Inflammatory macrophage treated with lipopolysaccharide for 1 hour (primary cell): ENCODE results near the gene RSRC2.
A peak's percentile ranks its signal among the peaks of the same experiment; 100 is the strongest.
"Not testable (repeated sequence)": the region's sequence is repeated elsewhere in the genome, so short reads cannot be mapped to it uniquely, and the experiment has no call there.

ENCODE experiments used
- DNase-seq, 2 donors: peaks; one replicate each; pipeline ENCODE4 v3.0.0-alpha.2; 2020 to 2022

Gene RSRC2

DNA sequence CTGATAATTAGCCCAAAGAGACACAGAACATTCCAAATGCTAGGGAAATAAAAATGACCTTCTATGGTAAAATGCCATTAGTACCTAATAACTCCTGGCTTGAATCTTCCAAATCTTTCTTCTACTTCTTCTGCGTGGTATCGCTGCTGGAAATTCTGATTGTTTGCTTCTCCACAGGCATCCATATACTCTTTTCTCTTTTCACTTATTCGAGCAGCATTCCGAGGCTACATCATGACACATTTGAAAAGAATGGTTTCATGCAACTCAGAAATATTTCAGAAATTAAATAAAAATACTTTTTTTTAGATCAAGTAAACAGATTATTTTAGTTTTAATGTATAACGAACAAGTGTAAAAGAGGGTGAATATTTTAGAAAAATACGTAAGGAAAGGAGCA is 44.9 kb downstream of the RSRC2 start:
- DNase-seq = no peak

DNA sequence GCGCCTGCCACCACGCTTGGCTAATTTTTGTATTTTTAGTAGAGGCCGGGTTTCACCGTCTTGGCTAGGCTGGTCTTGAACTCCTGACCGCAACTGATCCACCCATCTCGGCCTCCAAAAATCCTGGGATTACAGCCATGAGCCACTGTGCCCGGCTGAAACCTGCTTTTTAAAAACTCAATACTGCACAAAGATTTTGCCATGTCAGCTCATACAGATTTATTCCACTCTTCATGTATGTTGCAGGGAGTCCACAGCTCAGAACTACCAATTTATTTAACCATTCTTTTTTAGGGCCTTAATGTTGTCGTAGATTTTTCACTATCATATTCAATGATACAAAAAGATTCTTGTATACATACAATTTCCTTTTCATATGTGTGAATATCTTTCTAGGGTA is 46.0 kb downstream of the RSRC2 start:
- DNase-seq = no peak

DNA sequence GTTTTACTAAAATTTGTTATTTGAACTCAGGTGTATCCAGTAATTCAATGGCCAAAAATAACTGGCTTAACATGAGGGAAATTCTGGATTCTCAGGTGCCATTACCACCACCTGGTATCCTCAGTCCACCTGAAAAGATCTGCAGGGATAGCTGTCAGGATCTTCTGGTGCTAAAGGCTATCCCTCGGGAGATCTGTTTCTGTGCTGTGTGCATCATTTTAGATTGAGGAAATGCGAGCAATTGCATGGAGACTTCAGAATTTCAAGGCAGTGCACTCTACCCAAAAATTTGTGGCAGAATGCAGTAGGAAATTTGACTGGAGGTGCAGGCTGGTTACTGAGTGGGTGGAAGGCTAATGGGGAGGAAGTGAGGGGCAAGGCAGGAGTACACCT is 52.4 kb downstream of the RSRC2 start:
- DNase-seq = no peak

DNA sequence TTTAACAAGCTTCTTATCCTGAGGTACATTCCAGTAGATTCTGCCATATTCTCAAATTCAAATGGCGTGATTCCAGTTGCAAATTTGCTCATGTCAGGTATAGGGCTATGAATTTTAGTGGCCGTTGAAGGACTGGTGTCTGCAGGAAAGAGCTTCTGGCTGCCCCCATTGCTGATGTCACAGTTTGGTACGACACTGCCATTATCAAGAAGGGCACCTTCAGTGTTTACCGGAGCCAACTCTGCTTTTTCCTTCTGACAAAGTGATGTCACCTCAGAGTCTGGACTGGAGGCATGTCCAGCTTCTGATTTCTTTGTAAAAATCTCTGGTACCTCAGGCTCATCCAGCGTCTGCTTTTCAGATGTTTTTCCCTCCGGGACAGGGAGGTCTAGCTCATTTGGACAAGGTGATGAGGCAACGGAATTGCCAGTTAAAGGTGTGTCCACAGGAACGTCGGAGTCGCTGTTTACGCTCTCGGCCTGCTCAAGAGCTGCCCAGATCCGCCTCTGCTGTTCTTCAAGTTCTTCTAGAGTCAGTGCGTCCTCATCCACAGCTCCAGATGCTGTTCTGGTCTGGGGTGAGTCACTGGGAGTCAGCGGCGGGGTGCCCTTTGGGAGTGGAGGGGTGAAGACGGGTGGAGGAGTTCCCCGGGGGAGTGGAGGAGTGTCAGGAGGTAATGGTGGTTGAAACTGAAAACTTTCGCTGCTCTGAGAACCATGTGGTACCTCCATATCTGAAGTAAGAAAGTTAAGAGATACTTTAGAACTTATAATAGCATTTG is 53.0 kb downstream of the RSRC2 start:
- no peak for DNase-seq

DNA sequence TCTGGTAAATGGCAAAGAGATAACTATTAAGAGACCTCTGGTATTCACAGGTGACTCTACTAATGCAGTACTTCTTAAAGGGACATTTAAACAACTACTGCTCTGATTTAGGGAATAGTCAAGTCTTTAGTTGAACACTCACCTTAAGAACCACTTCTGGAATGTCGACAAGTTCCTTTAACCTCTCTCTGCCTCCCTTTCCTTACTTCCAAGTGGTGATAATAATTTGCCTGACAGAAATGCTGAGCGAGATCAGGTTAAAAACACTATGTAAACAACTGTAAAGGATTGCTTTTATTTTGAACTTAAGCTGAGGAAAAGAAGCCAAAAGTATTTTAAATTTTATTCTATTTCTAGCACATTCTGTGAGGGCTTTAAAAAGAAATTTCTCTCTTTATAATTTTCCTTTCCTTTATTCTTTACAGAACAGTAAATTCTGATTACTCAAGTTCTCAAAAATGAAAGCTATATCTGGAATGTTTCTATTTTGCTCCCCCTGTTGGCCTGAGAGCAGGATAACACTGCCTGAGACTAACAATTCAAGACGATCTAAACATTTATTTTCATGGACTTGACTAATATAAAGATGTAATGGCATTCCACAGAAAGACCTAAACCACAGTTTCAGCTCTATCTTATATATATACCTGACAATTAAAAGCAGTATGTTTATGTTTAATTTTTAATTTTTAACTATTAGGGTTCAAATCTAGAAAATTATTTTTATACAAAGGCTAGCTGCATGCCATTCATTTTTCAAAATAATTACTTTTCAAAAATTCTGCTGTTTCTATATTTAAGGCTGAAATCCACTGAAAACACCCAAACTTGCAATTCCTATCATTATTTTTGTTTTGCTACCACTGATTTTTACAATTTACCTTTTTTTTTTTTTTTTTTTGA is 55.2 kb downstream of the RSRC2 start:
- peak; percentile 67 to 87 for DNase-seq

DNA sequence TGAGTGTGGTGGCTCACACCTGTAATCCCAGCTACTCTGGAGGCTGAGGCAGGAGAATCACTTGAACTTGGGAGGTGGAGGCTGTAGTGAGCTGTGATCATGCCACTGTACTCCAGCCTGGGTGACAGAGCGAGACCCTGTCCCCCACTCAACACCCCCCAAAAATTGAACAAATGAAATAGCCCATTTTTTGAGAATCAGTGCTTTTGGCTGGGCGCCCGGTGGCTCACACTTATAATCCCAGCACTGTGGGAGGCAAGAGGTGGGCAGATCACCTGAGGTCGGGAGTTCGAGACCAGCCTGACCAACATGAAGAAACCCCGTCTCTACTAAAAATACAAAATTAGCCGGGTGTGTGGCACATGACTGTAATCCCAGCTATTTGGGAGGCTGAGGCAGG is 56.2 kb downstream of the RSRC2 start:
- DNase-seq = not testable (repeated sequence)

DNA sequence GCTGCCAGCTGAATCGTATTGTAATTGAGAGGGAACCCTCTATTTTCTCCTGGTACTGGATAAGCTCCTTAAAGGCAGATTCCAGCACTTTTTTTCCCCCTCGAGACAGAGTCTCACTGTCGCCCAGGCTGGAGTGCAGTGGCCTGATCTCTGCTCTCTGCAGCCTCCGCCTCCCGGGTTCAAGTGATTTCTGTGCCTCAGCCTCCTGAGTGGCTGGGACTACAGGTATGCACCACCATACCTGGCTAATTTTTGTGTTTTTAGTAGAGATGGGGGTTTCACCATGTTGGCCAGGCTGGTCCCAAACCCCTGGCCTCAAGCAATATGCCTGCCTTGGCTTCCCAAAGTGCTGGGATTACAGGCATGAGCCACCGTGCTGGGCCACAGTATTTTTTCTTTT is 56.9 kb downstream of the RSRC2 start:
- not testable (repeated sequence) for DNase-seq

DNA sequence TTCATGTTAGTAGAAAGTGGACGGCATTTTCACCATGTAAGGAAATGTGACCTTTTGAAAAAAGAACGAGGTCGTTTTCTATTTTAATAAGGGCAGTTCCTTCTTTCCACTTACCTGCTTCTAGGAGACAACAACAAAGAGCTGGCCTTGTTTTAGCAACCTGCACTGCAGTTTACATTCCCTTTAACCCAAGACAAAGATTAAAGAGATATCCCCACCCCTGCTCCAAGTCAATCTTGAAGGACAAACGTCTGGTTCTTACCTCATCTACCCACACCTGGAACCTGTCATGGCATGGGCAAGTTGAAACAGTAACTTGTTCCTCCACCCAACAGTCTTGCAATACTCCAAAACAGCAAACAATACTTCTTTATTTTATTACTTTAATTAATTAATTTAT is 58.8 kb downstream of the RSRC2 start:
- DNase-seq = no peak

DNA sequence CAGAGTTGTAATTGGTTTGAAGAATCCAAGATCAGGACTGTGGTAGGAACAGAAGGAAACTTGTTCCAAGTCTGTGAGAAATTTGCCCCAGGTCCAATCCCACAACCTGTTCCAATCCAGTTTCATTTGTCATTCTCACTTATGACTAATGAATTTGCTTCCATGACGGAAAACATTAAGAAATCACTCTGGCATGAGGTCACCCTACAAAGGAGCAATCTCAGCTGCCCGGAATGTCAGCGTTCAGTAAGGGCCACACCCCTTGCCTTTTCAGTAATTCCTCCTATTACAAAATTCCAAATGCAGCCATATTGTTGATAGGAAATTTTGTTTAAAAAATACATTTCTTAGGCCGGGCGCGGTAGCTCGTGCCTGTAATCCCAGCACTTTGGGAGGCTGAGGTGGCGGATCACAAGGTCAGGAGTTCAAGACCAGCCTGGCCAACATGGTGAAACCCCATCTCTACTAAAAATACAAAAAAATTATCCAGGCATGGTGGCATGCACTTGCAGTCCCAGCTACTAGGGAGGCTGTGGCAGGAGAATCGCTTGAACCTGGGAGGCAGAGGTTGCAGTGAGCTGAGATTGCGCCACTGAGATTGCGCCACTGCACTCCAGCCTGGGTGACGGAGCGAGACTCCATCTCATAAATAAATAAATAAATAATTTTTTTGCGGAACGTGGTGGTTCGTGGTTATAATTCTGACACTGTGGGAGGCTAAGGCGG is 62.3 kb downstream of the RSRC2 start:
- DNase-seq = peak; percentile 89 to 91

DNA sequence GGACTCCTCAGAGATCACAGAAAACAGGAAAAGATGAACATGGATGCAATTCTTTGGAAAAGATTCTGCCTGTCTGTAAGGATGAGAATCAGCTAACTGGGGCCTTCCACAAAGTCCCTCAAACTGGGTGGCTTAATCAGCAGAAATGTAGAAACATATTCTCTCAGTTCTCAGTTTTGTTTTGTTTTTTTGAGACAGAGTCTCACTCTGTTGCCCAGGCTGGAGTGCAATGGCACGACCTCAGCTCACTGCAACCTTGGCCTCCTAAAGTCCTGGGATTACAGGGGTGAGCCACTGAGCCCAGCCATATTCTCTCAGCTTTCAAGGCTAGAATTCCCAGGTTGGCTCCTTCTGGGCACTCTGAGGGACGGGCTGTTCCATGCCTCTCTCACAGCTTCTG is 66.1 kb downstream of the RSRC2 start:
- DNase-seq = no peak

DNA sequence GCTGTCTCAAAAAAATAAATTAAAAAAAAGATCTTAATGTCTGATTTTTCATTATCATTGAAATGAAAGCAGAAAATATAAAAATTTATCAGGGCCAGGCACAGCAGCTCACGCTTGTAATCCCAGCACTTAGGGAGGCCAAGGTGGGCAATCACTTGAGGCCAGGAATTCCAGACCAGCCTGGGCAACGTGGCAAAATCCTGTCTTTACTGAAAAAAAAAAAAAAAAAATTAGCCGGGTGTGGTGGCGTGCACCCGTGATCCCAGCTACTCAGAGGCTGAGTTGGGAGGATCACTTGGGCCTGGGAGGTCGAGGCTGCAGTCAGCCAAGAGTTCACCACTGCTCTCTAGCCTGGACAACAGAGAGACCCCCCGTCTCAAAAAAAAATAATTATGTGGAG is 66.7 kb downstream of the RSRC2 start:
- no peak for DNase-seq

DNA sequence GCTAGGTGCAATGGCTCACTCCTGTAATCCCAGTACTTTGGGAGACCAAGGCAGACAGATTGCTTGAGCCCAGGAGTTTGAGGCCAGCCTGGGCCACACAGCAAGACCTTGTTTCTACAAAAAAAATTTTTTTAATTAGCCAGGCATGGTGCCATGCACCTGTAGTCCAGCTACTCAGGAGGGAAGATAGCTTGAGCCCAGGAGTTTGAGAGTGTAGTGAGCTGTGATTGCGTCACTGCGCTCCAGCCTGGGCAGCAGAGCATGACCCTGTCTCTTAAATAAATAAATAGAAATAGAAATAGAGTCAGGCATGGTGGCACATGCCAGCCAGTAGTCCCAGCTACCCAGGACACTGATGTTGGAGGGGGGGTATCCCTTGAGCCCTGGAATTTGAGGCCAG is 67.5 kb downstream of the RSRC2 start:
- no peak for DNase-seq

DNA sequence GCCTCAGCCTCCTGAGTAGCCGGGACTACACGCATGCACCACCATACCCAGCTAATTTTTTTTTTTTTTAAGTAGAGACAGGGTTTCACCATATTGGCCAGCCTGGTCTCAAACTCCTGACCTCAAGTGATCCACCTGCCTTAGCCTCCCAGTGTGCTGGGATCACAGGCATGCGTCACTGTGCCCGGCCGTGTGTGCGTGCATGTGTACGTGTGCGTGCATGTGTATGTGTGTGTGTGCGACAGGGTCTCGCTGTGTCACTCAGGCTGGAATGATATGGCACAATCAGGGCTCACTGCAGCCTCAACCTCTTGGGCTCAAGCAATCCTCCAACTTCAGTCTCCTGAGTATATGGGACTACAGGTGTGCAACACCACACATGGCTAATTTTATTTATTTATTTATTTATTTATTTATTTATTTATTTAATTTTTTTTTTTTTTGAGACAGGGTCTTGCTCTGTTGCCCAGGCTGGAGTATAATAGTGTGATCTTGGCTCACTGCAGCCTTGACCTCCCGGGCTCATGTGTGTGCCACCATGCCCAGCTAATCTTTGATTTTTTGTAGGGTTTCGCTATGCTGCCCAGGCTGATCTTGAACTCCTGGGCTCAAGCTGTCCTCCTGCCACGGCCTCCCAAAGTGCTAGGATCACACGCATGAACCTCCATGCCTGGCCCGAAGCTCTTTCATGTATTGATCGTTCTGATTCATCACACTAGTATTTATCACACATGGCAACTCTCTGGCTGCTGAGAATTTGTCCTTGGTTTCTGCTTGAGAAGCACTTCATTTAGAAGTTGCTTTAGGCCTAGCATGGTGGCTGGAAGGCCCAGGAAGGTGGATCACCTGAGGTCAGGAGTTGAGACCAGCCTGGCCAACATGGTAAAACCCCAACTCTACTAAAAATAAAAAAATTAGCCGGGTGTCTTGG is 68.4 kb downstream of the RSRC2 start:
- DNase-seq = no peak

DNA sequence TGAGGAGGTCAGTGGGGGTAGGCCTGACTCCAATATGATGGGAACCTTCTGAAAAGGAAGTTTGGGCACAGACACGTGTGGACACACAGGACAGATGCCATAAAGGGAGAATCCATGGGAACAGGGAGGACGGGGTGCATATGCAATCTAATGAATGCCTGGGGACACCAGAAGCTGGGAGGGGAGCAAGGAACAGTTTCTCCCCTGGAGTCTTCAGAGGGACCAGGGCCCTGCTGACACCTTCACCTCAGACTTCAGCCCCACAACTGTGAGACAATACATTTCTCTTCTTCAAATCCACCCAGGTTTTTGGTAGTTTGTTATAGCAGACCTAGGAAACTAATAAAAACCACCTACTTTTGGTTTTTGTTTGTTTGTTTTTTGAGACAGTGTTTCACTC is 69.1 kb downstream of the RSRC2 start:
- no peak for DNase-seq

DNA sequence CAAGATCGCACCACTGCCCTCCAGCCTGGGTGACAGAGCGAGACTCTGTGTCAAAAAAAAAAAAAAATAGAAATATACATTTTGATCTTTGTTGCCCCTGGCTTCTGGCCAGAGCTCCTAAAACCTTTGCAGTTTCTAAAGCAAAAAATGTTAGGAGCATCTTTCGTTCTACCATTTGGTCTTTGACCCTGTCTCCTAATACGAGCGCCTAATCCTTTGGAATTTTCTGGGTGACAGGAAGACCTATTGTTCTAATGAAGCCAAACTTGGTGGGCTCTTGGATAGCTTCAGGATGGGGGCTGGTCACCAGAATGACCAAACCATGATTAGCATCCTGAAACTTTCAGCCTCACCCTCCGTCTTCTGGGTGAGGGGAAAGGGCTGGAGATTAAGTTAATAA is 72.0 kb downstream of the RSRC2 start:
- no peak for DNase-seq

DNA sequence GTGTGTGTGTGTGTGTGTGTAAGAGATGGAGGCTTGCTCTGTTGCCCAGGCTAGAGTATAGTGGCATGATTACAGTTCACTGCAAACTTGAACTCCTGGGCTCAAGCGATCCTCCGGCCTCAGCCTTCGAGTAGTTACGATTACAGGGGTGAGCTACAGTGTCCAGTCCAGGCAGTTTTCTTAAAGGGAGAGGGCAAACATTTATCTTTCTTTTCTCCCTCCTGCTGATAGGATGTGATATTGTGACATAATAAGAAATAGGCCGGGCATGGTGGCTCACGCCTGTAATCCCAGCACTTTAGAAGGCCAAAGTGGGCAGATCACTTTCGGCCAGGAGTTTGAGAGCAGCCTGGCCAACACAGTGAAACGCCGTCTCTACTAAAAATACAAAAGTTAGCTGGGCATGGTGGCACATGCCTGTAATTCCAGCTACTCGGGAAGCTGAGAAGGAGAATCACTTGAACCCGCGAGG is 72.5 kb downstream of the RSRC2 start:
- no peak for DNase-seq
